ENCODE data around the gene LIMK2.
"Not testable (repeated sequence)": the region's sequence is repeated elsewhere in the genome, so short reads cannot be mapped to it uniquely, and the experiment has no call there.

The LIMK2 gene

GRCh38 chr22:31238057-31238456 is 26.0 kb downstream of the LIMK2 start:
- no peak for DNase-seq (ENCODE audit: low read depth, low spot score)
- H3K4me3 ChIP-seq (ENCODE audit: low read length) = no peak overlapping the region

- H3K4me3 ChIP-seq (ENCODE audit: low read length) = no peak overlapping the region
- DNase-seq (ENCODE audit: low read depth, low spot score) = no peak
Observed at GRCh38 chr22:31239771-31240370, 27.8 kb downstream of the LIMK2 start.

- no peak overlapping the region for H3K4me3 ChIP-seq (ENCODE audit: low read length)
- no peak for DNase-seq (ENCODE audit: low read depth, low spot score)
Observed at GRCh38 chr22:31241200-31241599, 29.1 kb downstream of the LIMK2 start.

- no peak overlapping the region for H3K4me3 ChIP-seq (ENCODE audit: low read length)
- DNase-seq (ENCODE audit: low read depth, low spot score) = no peak
Observed at GRCh38 chr22:31241936-31242335, 29.8 kb downstream of the LIMK2 start.

GRCh38 chr22:31243339-31244045 is 31.4 kb downstream of the LIMK2 start:
- no peak for DNase-seq (ENCODE audit: low read depth, low spot score)
- H3K4me3 ChIP-seq (ENCODE audit: low read length) = no peak overlapping the region

GRCh38 chr22:31244046-31244942 is 32.2 kb downstream of the LIMK2 start:
- no peak for DNase-seq (ENCODE audit: low read depth, low spot score)
- H3K4me3 ChIP-seq (ENCODE audit: low read length) = no peak overlapping the region

GRCh38 chr22:31244943-31245451 is 32.9 kb downstream of the LIMK2 start:
- DNase-seq (ENCODE audit: low read depth, low spot score) = peak; percentile 46
- no peak overlapping the region for H3K4me3 ChIP-seq (ENCODE audit: low read length)

- not testable (repeated sequence) for DNase-seq (ENCODE audit: low read depth, low spot score); H3K4me3 ChIP-seq (ENCODE audit: low read length)
Observed at GRCh38 chr22:31245998-31246397, 33.9 kb downstream of the LIMK2 start.

GRCh38 chr22:31246687-31247086 is 34.6 kb downstream of the LIMK2 start:
- no peak for DNase-seq (ENCODE audit: low read depth, low spot score)
- H3K4me3 ChIP-seq (ENCODE audit: low read length) = no peak overlapping the region

GRCh38 chr22:31247726-31248125 is 35.6 kb downstream of the LIMK2 start:
- no peak for DNase-seq (ENCODE audit: low read depth, low spot score)

GRCh38 chr22:31248138-31248745 is 36.1 kb downstream of the LIMK2 start:
- H3K4me3 ChIP-seq (ENCODE audit: low read length) = peak overlapping the region; percentile 32
- DNase-seq (ENCODE audit: low read depth, low spot score) = peak; percentile 81

More at GRCh38 chr22:31247726-31248125, 35.6 kb downstream of the LIMK2 start:
- peak overlapping the region; percentile 32 for H3K4me3 ChIP-seq (ENCODE audit: low read length)

- no peak overlapping the region for H3K4me3 ChIP-seq (ENCODE audit: low read length)
- no peak for DNase-seq (ENCODE audit: low read depth, low spot score)
Observed at GRCh38 chr22:31248965-31249958, 37.2 kb downstream of the LIMK2 start.

- DNase-seq (ENCODE audit: low read depth, low spot score) = no peak
- H3K4me3 ChIP-seq (ENCODE audit: low read length) = no peak overlapping the region
Observed at GRCh38 chr22:31250740-31251600, 38.9 kb downstream of the LIMK2 start.

- no peak for DNase-seq (ENCODE audit: low read depth, low spot score)
- H3K4me3 ChIP-seq (ENCODE audit: low read length) = no peak overlapping the region
Observed at GRCh38 chr22:31253949-31254348, 41.9 kb downstream of the LIMK2 start.

GRCh38 chr22:31259798-31260473 is 47.8 kb downstream of the LIMK2 start:
- H3K4me3 ChIP-seq (ENCODE audit: low read length) = no peak overlapping the region
- DNase-seq (ENCODE audit: low read depth, low spot score) = no peak

- H3K4me3 ChIP-seq (ENCODE audit: low read length) = no peak overlapping the region
- no peak for DNase-seq (ENCODE audit: low read depth, low spot score)
Observed at GRCh38 chr22:31260474-31260856, 48.4 kb downstream of the LIMK2 start.
